Naive thymus-derived CD8-positive, alpha-beta T cell (primary cell): ENCODE data around the gene CASR. TPM values are rescaled to one million over a fixed set of nuclear protein-coding genes. Genes with fewer than 3 reads are reported as not detected.
"Not testable (repeated sequence)": the region's sequence is repeated elsewhere in the genome, so short reads cannot be mapped to it uniquely, and the experiment has no call there.

ENCODE experiments used
- ATAC-seq, 2 donors: fragments of 150-1000 bp; cut with Tn5 transposase in 1 of 2; sonication (Bioruptor Pico), chemical (Tn5 transposase) in 1 of 2; 1 replicate in 1 of 2; 2 replicates in 1 of 2; pipeline ENCODE4 v1.10.0; 2021; ENCODE audit warnings: mild to moderate bottlenecking in 2 of 2, moderate library complexity in 2 of 2
- POLR2A ChIA-PET: fragments of 350-600 bp; sonication (Branson Sonifier 250); formaldehyde crosslinking; loops from one replicate; lab custom pipeline; 2021; ENCODE audit warnings: antibody characterized with exemption; lab: Charles Lee
- DNase-seq, 10 donors: peaks; one replicate each; pipeline versions ENCODE4 v3.0.0 to v3.0.0-alpha.2; 2020 to 2022
- H3K27ac Mint-ChIP-seq, 10 donors: one replicate each; pipeline ENCODE4 v1.8.0; 2020 to 2022; ENCODE audit warnings: mild to moderate bottlenecking in 10 of 10, mixed read lengths in 10 of 10, moderate library complexity in 4 of 10, inconsistent platforms in 1 of 10
- H3K27me3 Mint-ChIP-seq, 5 donors: one replicate each; pipeline ENCODE4 v1.8.0; 2021 to 2022; ENCODE audit warnings: mixed read lengths in 5 of 5
- H3K36me3 Mint-ChIP-seq, 3 donors: one replicate each; pipeline ENCODE4 v1.8.0; 2020 to 2022; ENCODE audit warnings: mixed read lengths in 3 of 3, mild to moderate bottlenecking in 2 of 3, inconsistent platforms in 1 of 3
- H3K4me1 Mint-ChIP-seq, 4 donors: one replicate each; pipeline ENCODE4 v1.8.0; 2021 to 2022; ENCODE audit warnings: mixed read lengths in 4 of 4
- H3K4me3 Mint-ChIP-seq, 10 donors: one replicate each; pipeline ENCODE4 v1.8.0; 2020 to 2022; ENCODE audit warnings: mild to moderate bottlenecking in 10 of 10, mixed read lengths in 10 of 10, moderate library complexity in 6 of 10, inconsistent platforms in 1 of 10
- H3K9me3 Mint-ChIP-seq, 9 donors: one replicate each; pipeline ENCODE4 v1.8.0; 2020 to 2022; ENCODE audit warnings: mixed read lengths in 9 of 9, mild to moderate bottlenecking in 3 of 9, inconsistent platforms in 1 of 9, moderate library complexity in 1 of 9
- polyA plus RNA-seq, 3 donors: library from polyadenylated mRNA; unstranded; fragments of 300-500 nt; fragmentation: Illumina TruSeq; gene quantifications; one replicate each; pipeline ENCODE4 v1.2.3, GENCODE V29; 2021
- total RNA-seq, 8 experiments: library from RNA in 2 of 8; stranded (reverse) in 2 of 8; gene quantifications; one replicate each; pipeline ENCODE4 v1.2.3 and lab custom pipeline; 2021 to 2026

CASR gene
- not detected for total RNA-seq
- not detected for polyA plus RNA-seq
- 0 to 0.07 (median 0) reads per million in 6 experiments for total RNA-seq (lab: John Stamatoyannopoulos, UW)

GRCh38 chr3:122183521-122183892 is at the start of gene CASR:
TSS of gene CASR (plus strand) at chr3:122183668. CDS start at chr3:122254190, 70,522 bp downstream.
- POLR2A ChIA-PET, result no interaction called here
- H3K4me3 Mint-ChIP-seq, result peak within 1 kb of the TSS in 7 of 10 donors; percentile 20 to 67 (median 54)

GRCh38 chr3:122146466-122146865 is 37.0 kb upstream of the CASR start:
- Mint-ChIP-seq H3K36me3 (peaks cover 0 to 7% (median 1%) of the 10 kb centered on the region in 3 donors), H3K27ac (no peak overlapping the region), H3K9me3 (peaks cover 0 to 10% (median 3%) of the 10 kb centered on the region in 9 donors), H3K27me3 (peaks cover 3 to 20% (median 7%) of the 10 kb centered on the region in 5 donors), H3K4me3 (no peak overlapping the region), H3K4me1 (no peaks in the 10 kb centered on the region)
- DNase-seq (no peak), ATAC-seq (no peak)
- POLR2A ChIA-PET, result no interaction called here

More at GRCh38 chr3:122183521-122183892, at the start of gene CASR:
- H3K9me3 Mint-ChIP-seq, result no peaks in the 10 kb centered on the region
- ATAC-seq (no peak), DNase-seq (no peak)
- H3K27ac Mint-ChIP-seq, result peak within 1 kb of the TSS in 1 of 10 donors; percentile 24
- peaks cover 44 to 89% (median 61%) of the 10 kb centered on the region in 5 donors for H3K27me3 Mint-ChIP-seq
- H3K36me3 Mint-ChIP-seq, result peaks cover 0 to 3% (median 0%) of the 10 kb centered on the region in 3 donors
- peaks cover 4 to 16% (median 7%) of the 10 kb centered on the region in 4 donors for H3K4me1 Mint-ChIP-seq

GRCh38 chr3:122148941-122149627 is 34.4 kb upstream of the CASR start:
- H3K27me3 Mint-ChIP-seq, result peaks cover 0 to 1% (median 0%) of the 10 kb centered on the region in 5 donors
- no peak overlapping the region for H3K27ac Mint-ChIP-seq
- DNase-seq (no peak), ATAC-seq (no peak)
- POLR2A ChIA-PET, result no interaction called here
- H3K36me3 Mint-ChIP-seq, result peaks cover 2 to 15% (median 6%) of the 10 kb centered on the region in 3 donors
- peaks cover 0 to 26% (median 6%) of the 10 kb centered on the region in 9 donors for H3K9me3 Mint-ChIP-seq
- H3K4me3 Mint-ChIP-seq, result no peak overlapping the region
- H3K4me1 Mint-ChIP-seq, result no peaks in the 10 kb centered on the region

GRCh38 chr3:122151480-122151879 is 32.0 kb upstream of the CASR start:
- no peak overlapping the region for H3K4me3 Mint-ChIP-seq
- no peak for DNase-seq
- no peaks in the 10 kb centered on the region for H3K4me1 Mint-ChIP-seq
- peaks cover 2 to 32% (median 8%) of the 10 kb centered on the region in 3 donors for H3K36me3 Mint-ChIP-seq
- no peak overlapping the region for H3K27ac Mint-ChIP-seq
- H3K27me3 Mint-ChIP-seq, result no peaks in the 10 kb centered on the region
- POLR2A ChIA-PET, result no interaction called here
- ATAC-seq, result no peak
- peaks cover 11 to 50% (median 26%) of the 10 kb centered on the region in 9 donors for H3K9me3 Mint-ChIP-seq

- H3K36me3 Mint-ChIP-seq, result peaks cover 0 to 20% (median 0%) of the 10 kb centered on the region in 3 donors
- H3K4me3 Mint-ChIP-seq, ATAC-seq, POLR2A ChIA-PET, DNase-seq, H3K27ac Mint-ChIP-seq, H3K4me1 Mint-ChIP-seq: not testable (repeated sequence)
- peaks cover 0 to 12% (median 9%) of the 10 kb centered on the region in 5 donors for H3K27me3 Mint-ChIP-seq
- H3K9me3 Mint-ChIP-seq, result peaks cover 4 to 40% (median 17%) of the 10 kb centered on the region in 9 donors
Observed at GRCh38 chr3:122164983-122165382, 18.5 kb upstream of the CASR start.

GRCh38 chr3:122167630-122168029 is 15.8 kb upstream of the CASR start:
- Mint-ChIP-seq H3K4me3 (no peak overlapping the region), H3K27me3 (peaks cover 0 to 18% (median 7%) of the 10 kb centered on the region in 5 donors), H3K36me3 (peaks cover 0 to 19% (median 0%) of the 10 kb centered on the region in 3 donors), H3K9me3 (peaks cover 0 to 17% (median 12%) of the 10 kb centered on the region in 9 donors), H3K4me1 (no peaks in the 10 kb centered on the region), H3K27ac (no peak overlapping the region)
- POLR2A ChIA-PET, result no interaction called here
- ATAC-seq, result no peak
- DNase-seq, result no peak

GRCh38 chr3:122168044-122168443 is 15.4 kb upstream of the CASR start:
- no peak for ATAC-seq
- no peak for DNase-seq
- POLR2A ChIA-PET, result no interaction called here
- Mint-ChIP-seq H3K9me3 (peaks cover 0 to 15% (median 10%) of the 10 kb centered on the region in 9 donors), H3K4me1 (no peaks in the 10 kb centered on the region), H3K27ac (no peak overlapping the region), H3K36me3 (peaks cover 0 to 19% (median 0%) of the 10 kb centered on the region in 3 donors), H3K4me3 (no peak overlapping the region), H3K27me3 (peaks cover 0 to 18% (median 7%) of the 10 kb centered on the region in 5 donors)

GRCh38 chr3:122169911-122170310 is 13.6 kb upstream of the CASR start:
- ATAC-seq (no peak), DNase-seq (no peak)
- H3K4me1 Mint-ChIP-seq, result no peaks in the 10 kb centered on the region
- no peak overlapping the region for H3K27ac Mint-ChIP-seq
- H3K27me3 Mint-ChIP-seq, result peaks cover 0 to 18% (median 9%) of the 10 kb centered on the region in 5 donors
- no peak overlapping the region for H3K4me3 Mint-ChIP-seq
- H3K36me3 Mint-ChIP-seq, result peaks cover 0 to 19% (median 0%) of the 10 kb centered on the region in 3 donors
- H3K9me3 Mint-ChIP-seq, result peaks cover 0 to 12% (median 10%) of the 10 kb centered on the region in 9 donors
- POLR2A ChIA-PET, result no interaction called here

GRCh38 chr3:122171361-122171760 is 12.1 kb upstream of the CASR start:
- POLR2A ChIA-PET, DNase-seq, ATAC-seq, H3K4me1 Mint-ChIP-seq, H3K4me3 Mint-ChIP-seq: not testable (repeated sequence)
- Mint-ChIP-seq H3K36me3 (peaks cover 0 to 17% (median 0%) of the 10 kb centered on the region in 3 donors), H3K27me3 (peaks cover 8 to 18% (median 15%) of the 10 kb centered on the region in 5 donors), H3K27ac (peak overlapping the region in 1 of 10 donors; percentile 26), H3K9me3 (peaks cover 0 to 11% (median 8%) of the 10 kb centered on the region in 9 donors)

GRCh38 chr3:122178711-122179110 is 4.8 kb upstream of the CASR start:
- Mint-ChIP-seq H3K4me1 (peaks cover 3 to 4% (median 3%) of the 10 kb centered on the region in 4 donors), H3K9me3 (no peaks in the 10 kb centered on the region), H3K27ac (no peak overlapping the region), H3K4me3 (no peak overlapping the region), H3K27me3 (peaks cover 29 to 47% (median 34%) of the 10 kb centered on the region in 5 donors), H3K36me3 (peaks cover 0 to 4% (median 3%) of the 10 kb centered on the region in 3 donors)
- ATAC-seq (no peak), DNase-seq (no peak)
- POLR2A ChIA-PET, result no interaction called here

GRCh38 chr3:122183893-122184590 is 574 bp downstream of the CASR start:
- POLR2A ChIA-PET, result no interaction called here
- Mint-ChIP-seq H3K36me3 (peaks cover 0 to 3% (median 0%) of the 10 kb centered on the region in 3 donors), H3K27me3 (peaks cover 47 to 93% (median 63%) of the 10 kb centered on the region in 5 donors), H3K4me1 (peaks cover 4 to 16% (median 7%) of the 10 kb centered on the region in 4 donors), H3K4me3 (peak overlapping the region in 7 of 10 donors; percentile 20 to 67 (median 54)), H3K9me3 (no peaks in the 10 kb centered on the region), H3K27ac (peak overlapping the region in 1 of 10 donors; percentile 24)
- no peak for ATAC-seq
- DNase-seq, result no peak

GRCh38 chr3:122184591-122184929 is 1.1 kb downstream of the CASR start:
- H3K27me3 Mint-ChIP-seq, result peaks cover 47 to 90% (median 62%) of the 10 kb centered on the region in 5 donors
- H3K4me1 Mint-ChIP-seq, result peaks cover 4 to 16% (median 7%) of the 10 kb centered on the region in 4 donors
- H3K27ac Mint-ChIP-seq, result no peak overlapping the region
- no peak for ATAC-seq
- POLR2A ChIA-PET, result no interaction called here
- H3K4me3 Mint-ChIP-seq, result no peak overlapping the region
- DNase-seq, result no peak
- H3K9me3 Mint-ChIP-seq, result no peaks in the 10 kb centered on the region
- H3K36me3 Mint-ChIP-seq, result peaks cover 0 to 3% (median 0%) of the 10 kb centered on the region in 3 donors
